Measurements from ENCODE around the gene MAP3K15. TPM values are rescaled to one million over a fixed set of nuclear protein-coding genes. Genes with fewer than 3 reads are reported as not detected.

MAP3K15 gene
- total RNA-seq, 1 experiment from 2014 or later, result 1.2 TPM

GRCh38 chrX:19541196-19541595, 25.9 kb upstream of the MAP3K15 start:
- Mint-ChIP-seq H3K27ac (no peak overlapping the region), H3K9me3 (peaks cover 67 to 73% of the 10 kb centered on the region in 2 experiments), H3K4me1 (no peaks in the 10 kb centered on the region), H3K4me3 (no peak overlapping the region), H3K27me3 (ENCODE audit: low read depth) (peaks cover 5% of the 10 kb centered on the region), H3K36me3 (ENCODE audit: insufficient read depth in 1 of 3, low read depth in 3 of 3) (peaks cover 0 to 22% (median 4%) of the 10 kb centered on the region in 3 experiments; a peak in 4 of 7 replicates)
- Histone ChIP-seq H4K91ac (ENCODE audit: insufficient read length, low read depth, low read length) (no peak overlapping the region), H3K14ac (ENCODE audit: insufficient read depth, low read length) (no peak overlapping the region), H3K4me1 (ENCODE audit: insufficient read depth, low read length) (no peaks in the 10 kb centered on the region), H2BK5ac (ENCODE audit: insufficient read length, low read length) (no peak overlapping the region), H3K27me3 (ENCODE audit: insufficient read depth, low read length) (no peaks in the 10 kb centered on the region), H3K27ac (ENCODE audit: insufficient read length, low read depth, low read length) (no peak overlapping the region), H4K20me1 (ENCODE audit: control insufficient read depth, insufficient read depth, insufficient read length) (no peaks in the 10 kb centered on the region), H2BK12ac (ENCODE audit: insufficient read length, low read depth, low read length) (no peak overlapping the region), H3K79me1 (ENCODE audit: insufficient read depth, low read depth, low read length, poor library complexity, severe bottlenecking) (no peaks in the 10 kb centered on the region), H3T11ph (ENCODE audit: low read length) (no peak overlapping the region), H3K79me2 (ENCODE audit: insufficient read depth, low read length) (no peaks in the 10 kb centered on the region), H3K18ac (ENCODE audit: insufficient read length, low read depth, low read length) (no peak overlapping the region), H4K5ac (ENCODE audit: insufficient read length, low read depth, low read length) (no peak overlapping the region), H3K23me2 (ENCODE audit: insufficient read length, low read depth, low read length, poor library complexity, severe bottlenecking) (no peaks in the 10 kb centered on the region), H2AK5ac (ENCODE audit: insufficient read length, low read length) (no peak overlapping the region), H4K8ac (replicated peaks; ENCODE audit: insufficient read length, low read depth, low read length) (no peak overlapping the region), H2BK120ac (ENCODE audit: low read depth, low read length, poor library complexity, severe bottlenecking) (no peak overlapping the region), H2BK15ac (ENCODE audit: low read depth, low read length) (no peak overlapping the region), H3K9ac (ENCODE audit: extremely low read depth, insufficient read length, low read length) (no peak overlapping the region), H3K9me3 (ENCODE audit: control insufficient read depth, low read depth, low read length) (peaks cover 40% of the 10 kb centered on the region), H3K4ac (ENCODE audit: low read depth, low read length) (no peak overlapping the region), H3K56ac (ENCODE audit: insufficient read length, low read depth, low read length) (no peak overlapping the region), H3K4me2 (ENCODE audit: insufficient read depth, insufficient read length, low read length) (no peak overlapping the region), H3K23ac (ENCODE audit: insufficient read length, low read depth, low read length) (no peak overlapping the region), H2BK20ac (ENCODE audit: low read depth, low read length, poor library complexity, severe bottlenecking) (no peak overlapping the region), H2AFZ (ENCODE audit: low read length) (no peak overlapping the region)
- no CpG with 5 or more reads among the region's 3 CpGs for WGBS (ENCODE audit: extremely low coverage, insufficient read length, low lambda C conversion rate)
- DNase-seq, result no peak
- no peak for TF ChIP-seq CTCF (conservative IDR thresholded peaks at IDR 0.05)
